GM21576 (cell line): ENCODE measurements around the gene FAM89A.
A peak's percentile ranks its signal among the peaks of the same experiment; 100 is the strongest.

Experiments used
- ATAC-seq: cut with Tn5 transposase; IDR thresholded peaks from one replicate; pipeline ENCODE4 v1.9.1; 2021; ENCODE audit warnings: mild to moderate bottlenecking, moderate library complexity; ENCODE audit not compliant: unreplicated experiment

Gene FAM89A

DNA sequence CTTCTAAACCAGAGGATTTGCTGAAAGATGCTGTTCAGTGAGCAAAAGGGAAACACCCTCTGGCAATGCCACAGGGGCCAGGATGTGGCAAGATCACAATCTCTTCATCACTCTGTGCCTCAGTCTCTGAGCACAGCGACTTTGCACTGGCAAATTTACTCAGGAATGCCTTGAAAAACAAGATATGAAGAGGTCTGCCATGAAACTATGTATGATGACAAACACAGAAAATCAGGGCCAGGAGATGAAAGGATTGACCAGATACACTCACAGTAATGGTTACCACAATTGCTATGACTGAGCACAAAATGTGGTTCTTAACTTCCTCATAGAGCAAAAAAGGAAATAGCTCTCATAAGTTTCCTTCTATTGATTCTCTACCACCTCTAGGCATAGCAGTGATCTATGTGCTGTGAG is 67.2 kb downstream of the FAM89A start:
- peak; percentile 69 for ATAC-seq

GRCh38 chr1:230971771-230972170 is 68.3 kb downstream of the FAM89A start:
- no peak for ATAC-seq

DNA sequence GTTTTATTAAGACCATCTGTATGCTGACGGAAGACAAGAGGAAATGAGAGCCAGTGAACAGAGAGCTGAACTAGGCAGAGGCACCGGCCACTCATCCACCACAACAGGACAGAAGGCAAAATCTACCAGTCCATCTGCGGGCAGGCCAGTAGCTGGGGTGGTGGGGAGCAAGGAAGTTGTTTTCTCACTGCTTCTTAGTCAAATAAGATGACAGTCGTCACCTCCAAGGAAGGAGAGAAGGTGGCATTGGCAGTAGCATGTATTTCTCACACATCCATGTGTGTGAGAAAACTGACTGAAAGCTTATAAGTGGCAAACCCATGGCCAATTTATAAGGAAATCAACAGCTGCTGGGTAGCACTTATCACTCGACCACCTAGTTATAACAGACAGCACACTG is 69.6 kb downstream of the FAM89A start:
- no peak for ATAC-seq
